OCI-LY7 (cell line): ENCODE measurements around the gene CTNNA1. TPM values are rescaled to one million over a fixed set of nuclear protein-coding genes. Genes with fewer than 3 reads are reported as not detected.
"Not testable (repeated sequence)": the region's sequence is repeated elsewhere in the genome, so short reads cannot be mapped to it uniquely, and the experiment has no call there.

Experiments
- BruUV-seq: library from RNA; stranded (reverse); fragments of 400-500 nt; replicated peaks from 2 replicates; lab custom pipeline; 2021; lab: Mats Ljungman, UMichigan
- CTCF ChIA-PET: fragments of 300-600 bp; sonication (Branson Sonifier 250); formaldehyde crosslinking; loops from one replicate; lab custom pipeline; 2022; ENCODE audit warnings: antibody characterized with exemption; ENCODE audit not compliant: unreplicated experiment; lab: Charles Lee
- POLR2A ChIA-PET: fragments of 300-600 bp; sonication (Branson Sonifier 250); formaldehyde crosslinking; loops from one replicate; lab custom pipeline; 2022; ENCODE audit warnings: antibody characterized with exemption; lab: Charles Lee
- DNase-seq: peaks from one replicate; pipeline ENCODE4 v3.0.0-alpha.2; 2015; ENCODE audit warnings: low spot score
- H2AFZ ChIP-seq: fragments of 200-600 bp; sonication (generic), shearing (Covaris generic); 2 replicates; pipeline ENCODE4 v1.6.1; 2014; ENCODE audit warnings: mild to moderate bottlenecking, antibody characterized with exemption, low read length, moderate library complexity
- H3K27ac ChIP-seq: fragments of 200-600 bp; sonication (generic); 2 replicates; pipeline ENCODE4 v1.5.1; 2014; ENCODE audit warnings: mixed run types, low read depth, mild to moderate bottlenecking, moderate library complexity, low read length, inconsistent platforms; ENCODE audit not compliant: poor library complexity, severe bottlenecking
- H3K36me3 ChIP-seq: fragments of 200-600 bp; sonication (generic); 2 replicates; pipeline ENCODE4 v1.6.1; 2014; ENCODE audit warnings: mild to moderate bottlenecking, antibody characterized with exemption, low read length, moderate library complexity, mixed read lengths; ENCODE audit not compliant: insufficient read depth
- H3K4me1 ChIP-seq: fragments of 200-600 bp; sonication (generic); 2 replicates; pipeline ENCODE4 v1.5.1; 2014; ENCODE audit warnings: mild to moderate bottlenecking, low read length; ENCODE audit not compliant: insufficient read depth, poor library complexity, severe bottlenecking
- H3K4me2 ChIP-seq: fragments of 200-600 bp; sonication (generic); 2 replicates; pipeline ENCODE4 v1.6.1; 2014; ENCODE audit warnings: mild to moderate bottlenecking, low read length
- H3K4me3 ChIP-seq: fragments of 200-600 bp; sonication (generic); 2 replicates; pipeline ENCODE4 v1.5.1; 2014; ENCODE audit warnings: mild to moderate bottlenecking, low read depth, low read length; ENCODE audit not compliant: poor library complexity, severe bottlenecking
- H3K79me2 ChIP-seq: fragments of 200-600 bp; sonication (generic); 2 replicates; pipeline ENCODE4 v1.6.1; 2016; ENCODE audit warnings: low read depth, mild to moderate bottlenecking, low read length, moderate library complexity, mixed read lengths; ENCODE audit not compliant: insufficient read depth
- H3K9me2 ChIP-seq: fragments of 200-600 bp; sonication (generic); 2 replicates; pipeline ENCODE4 v1.6.1; 2016; ENCODE audit warnings: mild to moderate bottlenecking, low read length, mixed read lengths; ENCODE audit not compliant: insufficient read depth
- H3K9me3 ChIP-seq: fragments of 200-600 bp; sonication (generic); 2 replicates; pipeline ENCODE4 v1.6.1; 2014; ENCODE audit warnings: mild to moderate bottlenecking, mixed run types, low read length, mixed read lengths
- H4K20me1 ChIP-seq: fragments of 200-600 bp; sonication (generic); 2 replicates; pipeline ENCODE4 v1.6.1; 2014; ENCODE audit warnings: mild to moderate bottlenecking, antibody characterized with exemption, low read length, moderate library complexity, mixed read lengths; ENCODE audit not compliant: insufficient read depth
- EZH2phosphoT487 ChIP-seq: fragments of 200-600 bp; sonication (generic); IDR thresholded peaks from 2 replicates; pipeline ENCODE4 v1.6.1; 2018; ENCODE audit warnings: low read depth, borderline replicate concordance, mild to moderate bottlenecking, mixed run types, antibody characterized with exemption, low read length, moderate library complexity, mixed read lengths
- intact Hi-C: fragments of 100-400 bp; cut with micrococcal nuclease; formaldehyde crosslinking; loops from one replicate; pipeline ENCODE4 v1.10.0; 2022; ENCODE audit not compliant: unreplicated experiment
- total RNA-seq, 2 experiments: library from RNA; depleted of rRNA in 1 of 2; stranded (reverse); fragments of >200 nt in 1 of 2; shearing (Covaris generic) in 1 of 2; gene quantifications; 2 replicates each; pipeline ENCODE4 v1.2.3, GENCODE V29; 2014 to 2022
- TF ChIP-seq, protein P1 (sequence below): fragments of 200-600 bp; sonication (generic); conservative IDR thresholded peaks from 2 replicates; pipeline ENCODE4 v1.5.1; 2014; ENCODE audit warnings: mild to moderate bottlenecking, antibody characterized with exemption, low read length, moderate library complexity, mixed read lengths

The CTNNA1 gene
- total RNA-seq, 2 experiments from 2014 or later, result 40.4 to 42.7 TPM

- POLR2A ChIA-PET, result no interaction called here
- no peak overlapping the region for H3K4me3 ChIP-seq
Observed at GRCh38 chr5:138914338-138914737, 161.1 kb downstream of the CTNNA1 start.

GRCh38 chr5:138918686-138919085 is 165.5 kb downstream of the CTNNA1 start:
- Histone ChIP-seq H4K20me1 (no peaks in the 10 kb centered on the region), H3K4me3 (no peak overlapping the region), H3K36me3 (no peaks in the 10 kb centered on the region), H3K79me2 (no peaks in the 10 kb centered on the region), H2AFZ (no peak overlapping the region), H3K27ac (no peak overlapping the region), H3K9me2 (no peaks in the 10 kb centered on the region), H3K9me3 (no peaks in the 10 kb centered on the region), H3K4me2 (no peak overlapping the region), H3K4me1 (no peaks in the 10 kb centered on the region)
- intact Hi-C loops, result no loop called here
- ChIA-PET POLR2A (no interaction called here), CTCF (no interaction called here)
- no peak for DNase-seq
- TF ChIP-seq EZH2phosphoT487, result no peak
- TF ChIP-seq, protein P1, sequence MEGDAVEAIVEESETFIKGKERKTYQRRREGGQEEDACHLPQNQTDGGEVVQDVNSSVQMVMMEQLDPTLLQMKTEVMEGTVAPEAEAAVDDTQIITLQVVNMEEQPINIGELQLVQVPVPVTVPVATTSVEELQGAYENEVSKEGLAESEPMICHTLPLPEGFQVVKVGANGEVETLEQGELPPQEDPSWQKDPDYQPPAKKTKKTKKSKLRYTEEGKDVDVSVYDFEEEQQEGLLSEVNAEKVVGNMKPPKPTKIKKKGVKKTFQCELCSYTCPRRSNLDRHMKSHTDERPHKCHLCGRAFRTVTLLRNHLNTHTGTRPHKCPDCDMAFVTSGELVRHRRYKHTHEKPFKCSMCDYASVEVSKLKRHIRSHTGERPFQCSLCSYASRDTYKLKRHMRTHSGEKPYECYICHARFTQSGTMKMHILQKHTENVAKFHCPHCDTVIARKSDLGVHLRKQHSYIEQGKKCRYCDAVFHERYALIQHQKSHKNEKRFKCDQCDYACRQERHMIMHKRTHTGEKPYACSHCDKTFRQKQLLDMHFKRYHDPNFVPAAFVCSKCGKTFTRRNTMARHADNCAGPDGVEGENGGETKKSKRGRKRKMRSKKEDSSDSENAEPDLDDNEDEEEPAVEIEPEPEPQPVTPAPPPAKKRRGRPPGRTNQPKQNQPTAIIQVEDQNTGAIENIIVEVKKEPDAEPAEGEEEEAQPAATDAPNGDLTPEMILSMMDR, result no peak
- BruUV-seq, result no TSS peak

More at GRCh38 chr5:138914338-138914737, 161.1 kb downstream of the CTNNA1 start:
- no peaks in the 10 kb centered on the region for H4K20me1 ChIP-seq
- no peak for TF ChIP-seq EZH2phosphoT487
- TF ChIP-seq, protein P1, result no peak
- CTCF ChIA-PET, result no interaction called here
- no peaks in the 10 kb centered on the region for H3K4me1 ChIP-seq
- no peak overlapping the region for H2AFZ ChIP-seq
- no peaks in the 10 kb centered on the region for H3K9me2 ChIP-seq
- no peaks in the 10 kb centered on the region for H3K36me3 ChIP-seq
- no peak for DNase-seq
- intact Hi-C loops, result no loop called here
- H3K27ac ChIP-seq, result no peak overlapping the region
- H3K79me2 ChIP-seq, result no peaks in the 10 kb centered on the region
- no peak overlapping the region for H3K4me2 ChIP-seq
- no peaks in the 10 kb centered on the region for H3K9me3 ChIP-seq
- BruUV-seq, result no TSS peak

GRCh38 chr5:138920181-138920580 is 167.0 kb downstream of the CTNNA1 start:
- TF ChIP-seq, protein P1, result no peak
- TF ChIP-seq EZH2phosphoT487, result no peak
- Histone ChIP-seq H3K36me3 (no peaks in the 10 kb centered on the region), H3K4me3 (no peak overlapping the region), H3K9me3 (no peaks in the 10 kb centered on the region), H3K4me2 (no peak overlapping the region), H4K20me1 (no peaks in the 10 kb centered on the region), H3K9me2 (no peaks in the 10 kb centered on the region), H3K4me1 (no peaks in the 10 kb centered on the region), H3K27ac (no peak overlapping the region), H3K79me2 (no peaks in the 10 kb centered on the region), H2AFZ (no peak overlapping the region)
- BruUV-seq, result no TSS peak
- intact Hi-C loops, result no loop called here
- ChIA-PET POLR2A (interaction anchor here (0.7 kb wide), 1 partner anchor 272 kb away, joined by 4 read pairs; no protein-coding TSS in a partner anchor), CTCF (no interaction called here)
- no peak for DNase-seq

GRCh38 chr5:138921362-138921761 is 168.1 kb downstream of the CTNNA1 start:
- H3K36me3 ChIP-seq, H3K4me2 ChIP-seq, BruUV-seq, H3K4me1 ChIP-seq, DNase-seq, H3K9me2 ChIP-seq, H3K27ac ChIP-seq, CTCF ChIA-PET, H3K79me2 ChIP-seq, H3K9me3 ChIP-seq, H2AFZ ChIP-seq, POLR2A ChIA-PET, H4K20me1 ChIP-seq, intact Hi-C loops, H3K4me3 ChIP-seq: not testable (repeated sequence)
